IPS-15b (cell line): ENCODE measurements around the gene LLCFC1.

Experiments
- H3K27me3 ChIP-seq: one replicate; pipeline ENCODE4 v1.6.1; 2013; ENCODE audit warnings: low read length; ENCODE audit not compliant: control insufficient read depth, insufficient read depth
- H3K36me3 ChIP-seq: one replicate; pipeline ENCODE4 v1.6.1; 2013; ENCODE audit warnings: low read length; ENCODE audit not compliant: control insufficient read depth, insufficient read depth
- H3K4me1 ChIP-seq: one replicate; pipeline ENCODE4 v1.6.1; 2013; ENCODE audit warnings: mild to moderate bottlenecking, low read length; ENCODE audit not compliant: control insufficient read depth, insufficient read depth
- H3K4me3 ChIP-seq: one replicate; pipeline ENCODE4 v1.5.1; 2013; ENCODE audit warnings: low read depth, low read length
- H3K9ac ChIP-seq: one replicate; pipeline ENCODE4 v1.6.1; 2013; ENCODE audit warnings: low read depth, mild to moderate bottlenecking, low read length
- H3K9me3 ChIP-seq: one replicate; pipeline ENCODE4 v1.6.1; 2013; ENCODE audit warnings: mild to moderate bottlenecking, low read length; ENCODE audit not compliant: control insufficient read depth, insufficient read depth

The LLCFC1 gene

DNA sequence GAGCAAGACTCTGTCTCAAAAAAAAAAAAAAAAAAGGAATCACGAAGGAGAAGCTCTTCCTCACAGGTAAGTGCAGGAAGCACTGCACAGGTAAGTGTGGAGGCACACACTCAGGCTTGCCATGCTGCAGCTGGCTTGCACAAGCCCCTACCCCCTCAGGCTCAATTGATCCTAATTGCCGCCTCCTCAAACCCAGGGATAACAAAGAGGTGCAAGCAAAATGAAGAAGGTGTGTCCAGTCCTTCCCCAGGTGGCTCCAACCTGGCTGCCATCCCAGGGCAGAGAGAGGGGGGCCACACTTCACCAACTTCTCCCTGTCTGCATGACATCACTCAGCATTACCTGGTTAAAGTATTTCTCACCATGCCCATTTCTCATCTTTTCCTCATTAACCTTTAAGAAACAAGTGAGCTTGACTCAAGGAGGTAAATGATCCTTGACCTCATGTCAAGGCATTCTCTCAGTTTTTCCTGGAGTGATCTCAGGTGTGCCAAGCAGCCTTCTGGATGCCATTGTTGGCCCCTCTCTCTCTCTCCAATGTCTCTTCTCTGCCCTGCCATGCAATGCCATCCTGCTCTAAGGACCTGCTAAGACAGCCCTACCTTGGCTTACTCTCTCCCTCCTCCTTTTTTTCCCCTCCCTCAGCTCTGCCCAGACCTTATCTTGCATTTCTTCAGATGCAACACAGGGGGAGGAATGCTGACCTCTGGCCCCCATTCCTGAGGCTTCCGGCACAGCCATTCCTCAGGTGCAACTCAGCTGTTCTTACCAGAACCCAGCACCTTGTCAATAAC lies 40.7 kb upstream of the LLCFC1 start:
- Histone ChIP-seq H3K9me3 (peaks cover 3% of the 10 kb centered on the region), H3K4me3 (no peak overlapping the region), H3K36me3 (no peaks in the 10 kb centered on the region), H3K9ac (no peak overlapping the region), H3K4me1 (peaks cover 2% of the 10 kb centered on the region), H3K27me3 (no peaks in the 10 kb centered on the region)

DNA sequence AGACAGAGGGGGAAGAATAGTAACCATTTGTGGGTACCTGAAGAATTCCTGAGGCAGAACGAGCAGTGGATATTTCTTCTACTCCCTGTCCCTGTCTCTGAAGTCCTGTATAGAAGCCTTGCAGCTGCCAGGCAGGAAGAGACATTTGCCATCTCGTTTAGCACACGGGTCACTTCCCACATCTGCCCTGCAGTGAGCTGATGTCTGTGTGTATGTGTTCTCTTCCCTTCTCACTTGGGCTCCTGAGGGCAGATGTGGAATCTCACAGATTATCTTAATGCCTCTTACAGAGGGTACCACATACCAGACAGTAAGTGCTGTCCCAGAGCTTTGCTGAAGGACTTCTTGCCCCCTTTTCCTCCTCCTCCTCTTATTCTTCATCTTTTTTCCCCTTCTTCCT lies 39.6 kb upstream of the LLCFC1 start:
- H3K27me3 ChIP-seq: no peaks in the 10 kb centered on the region
- no peaks in the 10 kb centered on the region for H3K36me3 ChIP-seq
- H3K9ac ChIP-seq: no peak overlapping the region
- H3K9me3 ChIP-seq: peaks cover 3% of the 10 kb centered on the region
- H3K4me3 ChIP-seq: no peak overlapping the region
- H3K4me1 ChIP-seq: peaks cover 2% of the 10 kb centered on the region

DNA sequence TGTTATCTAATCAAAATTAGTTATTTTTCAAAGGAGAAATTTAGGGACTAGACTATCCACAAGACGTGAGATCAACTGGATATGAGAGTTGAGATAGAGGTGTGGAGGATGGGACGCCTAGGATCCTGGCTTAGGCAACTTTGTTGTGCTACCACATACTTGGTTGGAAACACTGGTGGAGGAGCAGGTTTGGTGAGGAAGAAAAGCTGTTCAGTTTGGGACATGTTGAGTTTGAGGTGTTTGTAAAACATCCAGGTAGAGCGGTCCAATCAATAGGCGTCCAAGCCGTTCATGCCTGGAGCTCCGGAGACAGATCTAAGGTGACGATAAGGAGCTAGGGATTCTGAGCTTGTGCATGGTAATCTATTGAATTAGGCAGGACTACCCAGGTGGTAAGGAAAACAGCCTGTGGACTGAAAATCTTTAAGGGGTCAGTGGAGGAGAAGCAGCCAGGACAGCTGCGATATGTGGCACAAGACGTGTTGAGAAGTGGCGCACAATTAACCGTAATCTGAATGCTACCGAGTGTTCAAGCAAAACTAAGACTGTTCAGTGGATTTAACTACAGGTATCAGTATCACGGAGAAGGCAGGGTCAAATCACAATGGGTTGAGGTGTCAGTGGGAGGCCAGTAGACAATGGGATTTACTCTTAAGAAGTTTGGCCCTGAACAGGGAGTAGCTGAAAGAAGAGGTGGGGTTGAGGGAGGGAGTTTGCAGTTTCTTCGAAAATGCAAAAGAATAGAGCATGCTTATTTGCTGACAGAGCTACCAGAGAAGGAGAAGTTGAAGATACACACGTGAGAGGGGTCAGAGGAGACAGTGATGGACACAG lies 37.6 kb upstream of the LLCFC1 start:
- no peaks in the 10 kb centered on the region for H3K27me3 ChIP-seq
- peaks cover 5% of the 10 kb centered on the region for H3K9me3 ChIP-seq
- no peak overlapping the region for H3K4me3 ChIP-seq
- no peaks in the 10 kb centered on the region for H3K36me3 ChIP-seq
- H3K9ac ChIP-seq: no peak overlapping the region
- peaks cover 2% of the 10 kb centered on the region for H3K4me1 ChIP-seq

DNA sequence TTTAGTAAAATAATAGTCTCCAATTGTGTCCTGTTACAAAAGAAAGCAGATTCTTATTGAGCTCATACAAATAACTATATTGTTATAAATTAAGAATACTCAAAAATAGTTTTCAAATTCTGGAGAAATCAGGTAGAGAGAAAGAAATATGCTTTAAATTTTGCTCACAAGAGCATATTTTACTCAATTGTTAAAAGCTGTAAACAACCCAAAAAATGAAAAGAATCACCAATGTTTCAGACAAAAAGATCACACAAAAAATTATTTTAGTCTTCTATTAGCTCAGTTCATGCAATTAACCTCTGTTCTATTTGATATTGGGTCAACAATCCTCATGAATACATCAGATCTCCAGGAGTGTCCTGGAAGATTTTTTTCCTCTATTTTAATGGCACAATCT lies 35.2 kb upstream of the LLCFC1 start:
- H3K4me3 ChIP-seq: no peak overlapping the region
- H3K9me3 ChIP-seq: peaks cover 5% of the 10 kb centered on the region
- no peaks in the 10 kb centered on the region for H3K27me3 ChIP-seq
- H3K4me1 ChIP-seq: no peaks in the 10 kb centered on the region
- no peaks in the 10 kb centered on the region for H3K36me3 ChIP-seq
- H3K9ac ChIP-seq: no peak overlapping the region

DNA sequence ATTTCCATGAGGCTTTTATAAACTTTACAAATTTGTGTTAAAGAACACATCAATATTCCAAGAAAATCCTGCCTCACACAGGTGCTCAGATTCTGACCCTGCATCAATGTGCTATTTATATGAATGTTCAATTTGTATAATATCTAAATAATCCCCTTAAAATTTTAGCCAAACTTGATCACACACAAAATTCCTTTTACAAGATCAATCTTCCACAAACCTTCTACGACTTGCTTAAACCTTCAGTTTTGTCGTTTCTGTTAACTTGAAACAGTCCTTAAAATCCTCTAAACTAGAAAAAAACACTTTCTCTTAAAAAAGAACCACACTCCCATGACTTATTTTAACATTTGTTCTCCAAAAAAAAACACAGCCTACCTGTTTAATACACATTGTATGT lies 33.5 kb upstream of the LLCFC1 start:
- Histone ChIP-seq H3K9me3 (peaks cover 5% of the 10 kb centered on the region), H3K4me1 (no peaks in the 10 kb centered on the region), H3K36me3 (no peaks in the 10 kb centered on the region), H3K4me3 (no peak overlapping the region), H3K27me3 (no peaks in the 10 kb centered on the region), H3K9ac (no peak overlapping the region)

DNA sequence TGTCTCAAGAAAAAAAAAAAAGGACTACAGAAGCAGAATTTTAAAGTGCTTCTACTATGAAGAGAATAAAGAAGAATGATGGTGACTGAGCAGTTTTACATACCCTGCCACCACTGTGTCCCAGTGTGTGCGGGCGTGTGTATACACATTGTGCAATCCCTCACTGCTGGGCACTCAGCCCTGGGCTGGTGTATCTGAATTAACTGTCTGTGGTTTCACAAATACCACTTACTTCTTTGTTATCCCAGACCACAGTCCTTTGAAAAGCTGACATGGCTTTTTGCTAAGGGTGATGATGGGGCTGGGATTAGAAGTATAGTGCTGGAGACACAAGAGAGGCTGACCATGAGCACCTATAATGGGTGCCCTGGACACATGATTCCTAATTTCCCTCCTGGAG lies 32.6 kb upstream of the LLCFC1 start:
- Histone ChIP-seq H3K36me3 (no peaks in the 10 kb centered on the region), H3K27me3 (no peaks in the 10 kb centered on the region), H3K9me3 (peaks cover 5% of the 10 kb centered on the region), H3K4me1 (no peaks in the 10 kb centered on the region), H3K4me3 (no peak overlapping the region), H3K9ac (no peak overlapping the region)

DNA sequence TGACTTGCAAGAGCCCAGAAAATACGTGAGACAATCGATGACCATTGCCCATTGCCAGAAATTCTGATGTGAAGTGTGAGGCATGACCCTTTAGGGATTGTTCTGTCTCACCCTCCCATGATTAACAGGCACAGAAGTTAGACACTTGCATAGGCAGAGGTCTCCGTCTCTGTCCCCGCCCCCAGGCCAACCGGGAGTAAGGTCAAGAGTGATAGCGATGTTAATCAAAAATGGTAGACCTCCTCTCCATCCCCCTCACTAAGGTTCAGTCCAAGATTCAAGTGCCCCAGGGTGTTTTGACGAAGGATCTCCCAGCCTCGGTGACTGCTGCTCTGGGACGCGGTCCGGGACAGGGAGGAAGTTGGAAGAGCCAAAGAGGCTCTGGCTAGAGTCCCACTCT lies 31.0 kb upstream of the LLCFC1 start:
- H3K4me1 ChIP-seq: no peaks in the 10 kb centered on the region
- H3K9me3 ChIP-seq: peaks cover 2% of the 10 kb centered on the region
- no peak overlapping the region for H3K4me3 ChIP-seq
- no peak overlapping the region for H3K9ac ChIP-seq
- no peaks in the 10 kb centered on the region for H3K36me3 ChIP-seq
- H3K27me3 ChIP-seq: no peaks in the 10 kb centered on the region

DNA sequence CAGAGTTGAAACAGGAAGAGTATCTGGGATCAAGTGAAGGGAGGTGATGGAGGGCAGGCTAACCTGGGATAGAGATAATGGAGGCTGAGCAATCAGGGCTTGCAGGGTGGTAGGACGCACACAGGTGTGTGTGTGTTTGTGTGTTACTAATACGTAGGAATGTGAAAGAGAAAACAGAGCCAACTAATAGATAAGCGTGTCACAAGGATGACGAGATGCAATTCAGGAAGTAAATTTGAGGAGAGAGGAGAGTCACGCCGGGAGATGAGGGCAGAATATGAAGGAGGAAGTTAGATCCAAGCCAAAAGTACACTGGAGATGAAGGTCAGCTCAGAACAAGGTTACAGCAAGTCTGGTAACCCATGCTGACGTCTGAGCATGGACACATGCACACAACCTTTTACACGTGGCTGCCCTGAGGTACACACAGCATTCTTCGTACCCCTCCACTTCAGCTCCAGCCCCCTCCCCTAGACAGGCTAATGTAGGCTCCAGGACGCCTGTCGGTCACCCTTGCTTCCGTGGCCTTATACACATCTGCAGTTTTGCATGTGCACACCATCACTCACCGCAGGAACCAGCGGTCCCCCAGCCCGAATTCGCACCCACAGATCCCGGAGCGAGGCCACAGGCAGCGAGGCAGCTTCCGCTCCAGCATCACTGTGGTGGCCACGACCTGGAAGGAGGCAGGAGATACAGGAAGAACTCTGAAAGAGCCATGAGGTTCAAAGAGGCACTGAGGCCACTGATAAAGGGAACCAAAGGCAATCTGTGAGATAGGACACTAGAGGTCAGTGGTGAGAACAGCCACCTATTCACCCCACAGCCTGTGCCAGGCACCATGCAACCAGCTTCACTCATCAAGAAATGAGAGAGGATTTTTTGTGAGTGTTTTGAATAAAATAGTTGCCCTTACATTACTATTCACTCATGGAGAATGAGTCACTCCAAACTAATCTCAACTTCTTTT lies 30.1 kb upstream of the LLCFC1 start:
- Histone ChIP-seq H3K4me3 (no peak overlapping the region), H3K9me3 (peaks cover 2% of the 10 kb centered on the region), H3K4me1 (no peaks in the 10 kb centered on the region), H3K36me3 (no peaks in the 10 kb centered on the region), H3K27me3 (no peaks in the 10 kb centered on the region), H3K9ac (no peak overlapping the region)

DNA sequence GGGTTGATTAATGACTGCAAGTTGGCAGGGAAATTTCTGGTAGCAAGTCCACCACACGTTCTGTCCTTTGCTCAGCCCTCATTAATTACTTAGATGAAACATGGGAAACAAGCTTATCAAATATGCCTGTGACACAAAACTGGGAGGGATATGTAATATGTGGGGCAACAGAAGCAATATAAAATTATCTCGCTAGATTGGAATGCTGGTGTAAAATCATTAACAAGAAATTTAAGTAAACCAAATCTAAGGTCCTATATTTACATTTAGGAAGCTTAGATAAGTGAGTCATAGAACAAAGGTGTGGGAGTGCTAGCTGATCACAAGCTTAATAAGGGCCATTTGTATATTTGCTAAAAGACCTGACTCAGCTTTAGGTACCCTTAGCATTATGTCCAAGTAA lies 29.3 kb upstream of the LLCFC1 start:
- Histone ChIP-seq H3K4me1 (no peaks in the 10 kb centered on the region), H3K27me3 (no peaks in the 10 kb centered on the region), H3K4me3 (no peak overlapping the region), H3K36me3 (no peaks in the 10 kb centered on the region), H3K9ac (no peak overlapping the region), H3K9me3 (peaks cover 2% of the 10 kb centered on the region)

DNA sequence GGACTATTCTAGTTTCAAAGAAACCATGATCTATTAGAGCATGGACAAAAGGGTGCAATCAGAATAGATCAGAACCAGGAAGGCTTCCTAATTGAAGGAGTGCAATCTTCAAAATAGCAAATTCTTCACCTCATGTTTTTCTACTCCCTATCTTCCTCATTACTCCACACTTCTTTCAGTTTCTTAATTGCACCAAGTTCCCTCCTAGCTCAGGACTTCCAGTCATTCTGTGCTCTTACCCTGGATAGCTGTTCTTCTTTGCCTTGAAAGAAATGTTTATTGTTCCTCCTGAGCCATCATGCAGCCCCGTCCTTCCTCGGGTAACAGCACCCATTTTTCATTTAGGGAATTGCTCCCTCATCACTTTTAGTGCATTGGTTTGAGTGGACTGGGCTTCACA lies 28.8 kb upstream of the LLCFC1 start:
- H3K36me3 ChIP-seq: no peaks in the 10 kb centered on the region
- no peak overlapping the region for H3K4me3 ChIP-seq
- no peaks in the 10 kb centered on the region for H3K4me1 ChIP-seq
- no peak overlapping the region for H3K9ac ChIP-seq
- H3K9me3 ChIP-seq: no peaks in the 10 kb centered on the region
- H3K27me3 ChIP-seq: no peaks in the 10 kb centered on the region

DNA sequence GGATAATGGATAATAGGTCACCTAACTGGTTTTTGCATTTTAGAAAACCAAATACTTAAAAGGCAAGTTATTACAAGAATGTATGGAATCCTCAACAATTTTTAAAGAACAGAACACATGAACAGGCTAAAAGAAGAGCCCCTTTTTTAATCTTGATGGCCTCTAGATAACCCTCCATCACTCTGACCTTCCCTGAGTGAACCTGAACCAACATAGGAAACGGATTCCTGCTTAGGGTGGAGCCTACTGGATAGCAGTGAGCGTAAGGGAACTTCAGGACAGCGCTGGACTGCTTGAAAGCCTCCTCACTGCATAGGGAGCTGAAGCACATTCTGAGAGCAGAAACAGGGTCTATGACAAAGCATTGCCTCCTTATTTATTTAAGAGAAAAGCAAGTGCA lies 26.2 kb upstream of the LLCFC1 start:
- no peaks in the 10 kb centered on the region for H3K27me3 ChIP-seq
- H3K4me1 ChIP-seq: no peaks in the 10 kb centered on the region
- H3K36me3 ChIP-seq: no peaks in the 10 kb centered on the region
- H3K9ac ChIP-seq: no peak overlapping the region
- no peak overlapping the region for H3K4me3 ChIP-seq
- no peaks in the 10 kb centered on the region for H3K9me3 ChIP-seq
